Measurements from ENCODE around the gene HASPIN. TPM values are rescaled to one million over a fixed set of nuclear protein-coding genes. Genes with fewer than 3 reads are reported as not detected.

HASPIN gene
- total RNA-seq, 2 donors from 2014 or later = 14.7 to 24.6 TPM

DNA sequence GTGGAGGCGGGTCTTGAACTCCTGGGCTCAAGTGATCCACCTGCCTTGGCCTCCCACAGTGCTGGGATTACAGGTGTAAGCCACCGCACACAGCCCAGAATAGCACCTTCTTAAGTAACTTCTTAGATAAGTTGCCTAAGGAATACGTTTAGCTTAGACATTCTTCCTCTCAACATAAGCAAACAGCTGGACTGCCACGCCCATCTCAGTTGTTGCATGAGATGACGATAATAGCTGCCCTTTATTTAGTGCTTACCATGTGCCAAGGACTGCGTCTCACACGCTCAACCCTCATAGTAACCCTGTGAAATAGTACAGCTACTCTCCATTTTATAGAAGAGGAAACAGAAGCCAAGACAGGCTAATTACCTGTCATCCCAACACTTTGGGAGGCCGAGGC lies 11.8 kb downstream of the HASPIN start:
- Mint-ChIP-seq H3K9me3 (no peaks in the 10 kb centered on the region), H3K4me3 (no peak overlapping the region), H3K4me1 (peaks cover 9% of the 10 kb centered on the region), H3K27ac (no peak overlapping the region), H3K36me3 (ENCODE audit: low read depth) (no peaks in the 10 kb centered on the region), H3K27me3 (ENCODE audit: insufficient read depth) (peaks cover 6% of the 10 kb centered on the region)
- H3K27ac ChIP-seq (ENCODE audit: low read depth, low read length) = no peak overlapping the region
- no peak for DNase-seq
- WGBS, 2 experiments (ENCODE audit: insufficient coverage in 1 of 2, insufficient read length in 1 of 2) = 89 to 96% methylated on average over 4 to 8 of the region's 8 CpGs
- TF ChIP-seq CTCF (conservative IDR thresholded peaks at IDR 0.05) = no peak
- H3K4me3 ChIP-seq (ENCODE audit: low read length) = no peak overlapping the region
- H3K4me1 ChIP-seq (ENCODE audit: control insufficient read depth, insufficient read depth, low read length) = no peaks in the 10 kb centered on the region
- no peaks in the 10 kb centered on the region for H3K27me3 ChIP-seq (ENCODE audit: control insufficient read depth, insufficient read depth, low read length, poor library complexity, severe bottlenecking)
- no peak overlapping the region for H3K9ac ChIP-seq (ENCODE audit: extremely low read depth, low read length, poor library complexity, severe bottlenecking)
- no peaks in the 10 kb centered on the region for H3K36me3 ChIP-seq (ENCODE audit: control insufficient read depth, insufficient read depth, low read length)
- H3K9me3 ChIP-seq (ENCODE audit: control insufficient read depth, low read length) = no peaks in the 10 kb centered on the region

GRCh38 chr17:3738562-3739295 lies 15.0 kb downstream of the HASPIN start:
- no peak overlapping the region for H3K27ac ChIP-seq (ENCODE audit: low read depth, low read length)
- Mint-ChIP-seq H3K27me3 (ENCODE audit: insufficient read depth) (peaks cover 6% of the 10 kb centered on the region), H3K4me1 (peaks cover 9% of the 10 kb centered on the region), H3K36me3 (ENCODE audit: low read depth) (no peaks in the 10 kb centered on the region), H3K4me3 (no peak overlapping the region), H3K27ac (no peak overlapping the region), H3K9me3 (no peaks in the 10 kb centered on the region)
- no peak for TF ChIP-seq CTCF (conservative IDR thresholded peaks at IDR 0.05)
- no peaks in the 10 kb centered on the region for H3K27me3 ChIP-seq (ENCODE audit: control insufficient read depth, insufficient read depth, low read length, poor library complexity, severe bottlenecking)
- H3K9ac ChIP-seq (ENCODE audit: extremely low read depth, low read length, poor library complexity, severe bottlenecking) = no peak overlapping the region
- no peak overlapping the region for H3K4me3 ChIP-seq (ENCODE audit: low read length)
- no peaks in the 10 kb centered on the region for H3K9me3 ChIP-seq (ENCODE audit: control insufficient read depth, low read length)
- whole genome bisulfite sequencing, 2 experiments (ENCODE audit: insufficient coverage in 1 of 2, insufficient read length in 1 of 2) = 65 to 74% methylated on average over 11 to 16 of the region's 16 CpGs
- no peaks in the 10 kb centered on the region for H3K4me1 ChIP-seq (ENCODE audit: control insufficient read depth, insufficient read depth, low read length)
- H3K36me3 ChIP-seq (ENCODE audit: control insufficient read depth, insufficient read depth, low read length) = no peaks in the 10 kb centered on the region
- DNase-seq = peak; percentile 85

GRCh38 chr17:3739422-3740124 lies 15.9 kb downstream of the HASPIN start:
- Mint-ChIP-seq H3K27ac (no peak overlapping the region), H3K27me3 (ENCODE audit: insufficient read depth) (peaks cover 6% of the 10 kb centered on the region), H3K36me3 (ENCODE audit: low read depth) (no peaks in the 10 kb centered on the region), H3K4me3 (no peak overlapping the region), H3K9me3 (no peaks in the 10 kb centered on the region), H3K4me1 (peaks cover 9% of the 10 kb centered on the region)
- H3K27me3 ChIP-seq (ENCODE audit: control insufficient read depth, insufficient read depth, low read length, poor library complexity, severe bottlenecking) = no peaks in the 10 kb centered on the region
- H3K27ac ChIP-seq (ENCODE audit: low read depth, low read length) = no peak overlapping the region
- DNase-seq = peak; percentile 75
- H3K4me1 ChIP-seq (ENCODE audit: control insufficient read depth, insufficient read depth, low read length) = no peaks in the 10 kb centered on the region
- H3K4me3 ChIP-seq (ENCODE audit: low read length) = no peak overlapping the region
- H3K36me3 ChIP-seq (ENCODE audit: control insufficient read depth, insufficient read depth, low read length) = no peaks in the 10 kb centered on the region
- no peak overlapping the region for H3K9ac ChIP-seq (ENCODE audit: extremely low read depth, low read length, poor library complexity, severe bottlenecking)
- no peaks in the 10 kb centered on the region for H3K9me3 ChIP-seq (ENCODE audit: control insufficient read depth, low read length)
- WGBS, 2 experiments (ENCODE audit: insufficient coverage in 1 of 2, insufficient read length in 1 of 2) = 89 to 93% methylated on average over 15 to 16 of the region's 16 CpGs
- TF ChIP-seq CTCF (conservative IDR thresholded peaks at IDR 0.05) = no peak

Data from endodermal cell (in vitro differentiated cells).